Measurements from ENCODE around the gene DGKG. TPM values are rescaled to one million over a fixed set of nuclear protein-coding genes. Genes with fewer than 3 reads are reported as not detected.

Gene DGKG
- polyA plus RNA-seq, 1 donor (not counting 4 experiments of a cell fraction or from before 2014, with no cell fraction given): 0.22 TPM

DNA sequence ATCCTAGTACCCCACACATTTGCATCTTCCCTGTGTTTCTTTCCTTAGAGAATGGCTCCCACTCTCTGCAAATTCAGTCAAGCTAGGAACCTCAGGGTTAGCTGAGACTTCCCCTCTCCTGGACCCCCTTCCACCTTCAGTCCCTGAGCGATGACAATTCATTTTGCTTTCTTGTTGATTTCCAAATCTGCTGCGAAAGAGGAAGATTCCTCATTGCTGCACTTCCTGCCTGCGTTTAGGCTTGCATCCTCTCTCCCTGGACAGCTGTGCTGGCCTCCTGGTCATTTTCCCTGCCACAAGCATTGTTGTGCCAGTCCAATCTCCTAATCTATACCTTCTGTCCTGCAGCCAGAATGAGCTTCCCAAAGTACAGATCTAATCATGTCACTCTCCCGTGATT is 12.3 kb upstream of the DGKG start:
- FAIRE-seq: no peak
- dilution Hi-C loops (cut with MboI; ENCODE audit: extremely low pct_ligation_motif_present, low sequenced_read_pairs): no loop called here
- Histone ChIP-seq H3K9ac (ENCODE audit: control insufficient read depth, extremely low read depth, insufficient read depth, low read length) (no peak overlapping the region), H3K9me1 (ENCODE audit: control insufficient read depth, extremely low read depth, insufficient read depth, low read length) (no peaks in the 10 kb centered on the region), H3K9me3 (ENCODE audit: control insufficient read depth, low read depth, low read length) (no peaks in the 10 kb centered on the region), H3K36me3 (ENCODE audit: control insufficient read depth in 2 of 2, extremely low read depth in 1 of 2, insufficient read depth in 2 of 2, low read length in 2 of 2) (no peaks in the 10 kb centered on the region), H3K4me1 (ENCODE audit: control insufficient read depth, extremely low read depth, insufficient read depth, low read length) (no peaks in the 10 kb centered on the region), H3K4me2 (ENCODE audit: control insufficient read depth, extremely low read depth, insufficient read depth, low read depth, low read length) (no peak overlapping the region), H2AFZ (ENCODE audit: control insufficient read depth, low read length) (no peak overlapping the region), H3K79me2 (ENCODE audit: control insufficient read depth, insufficient read depth, low read length) (no peaks in the 10 kb centered on the region), H4K20me1 (ENCODE audit: control insufficient read depth, extremely low read depth, insufficient read depth, low read length) (no peaks in the 10 kb centered on the region), H3K4me3 (ENCODE audit: control insufficient read depth in 2 of 3, extremely low read depth in 1 of 3, insufficient read depth in 2 of 3, low read depth in 1 of 3, low read length in 3 of 3) (no peak overlapping the region), H3K27me3 (ENCODE audit: control insufficient read depth, extremely low read depth, insufficient read depth, low read length) (peaks cover 6% of the 10 kb centered on the region), H3K27ac (ENCODE audit: control insufficient read depth, insufficient read depth, low read length) (no peak overlapping the region)
- DNase-seq (ENCODE audit: low read depth, low spot score): no peak
- TF ChIP-seq, protein P1, sequence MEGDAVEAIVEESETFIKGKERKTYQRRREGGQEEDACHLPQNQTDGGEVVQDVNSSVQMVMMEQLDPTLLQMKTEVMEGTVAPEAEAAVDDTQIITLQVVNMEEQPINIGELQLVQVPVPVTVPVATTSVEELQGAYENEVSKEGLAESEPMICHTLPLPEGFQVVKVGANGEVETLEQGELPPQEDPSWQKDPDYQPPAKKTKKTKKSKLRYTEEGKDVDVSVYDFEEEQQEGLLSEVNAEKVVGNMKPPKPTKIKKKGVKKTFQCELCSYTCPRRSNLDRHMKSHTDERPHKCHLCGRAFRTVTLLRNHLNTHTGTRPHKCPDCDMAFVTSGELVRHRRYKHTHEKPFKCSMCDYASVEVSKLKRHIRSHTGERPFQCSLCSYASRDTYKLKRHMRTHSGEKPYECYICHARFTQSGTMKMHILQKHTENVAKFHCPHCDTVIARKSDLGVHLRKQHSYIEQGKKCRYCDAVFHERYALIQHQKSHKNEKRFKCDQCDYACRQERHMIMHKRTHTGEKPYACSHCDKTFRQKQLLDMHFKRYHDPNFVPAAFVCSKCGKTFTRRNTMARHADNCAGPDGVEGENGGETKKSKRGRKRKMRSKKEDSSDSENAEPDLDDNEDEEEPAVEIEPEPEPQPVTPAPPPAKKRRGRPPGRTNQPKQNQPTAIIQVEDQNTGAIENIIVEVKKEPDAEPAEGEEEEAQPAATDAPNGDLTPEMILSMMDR (optimal IDR thresholded peaks at IDR 0.05 in 1 of 3, IDR thresholded peaks at IDR 0.05 in 1 of 3, conservative IDR thresholded peaks at IDR 0.05 in 1 of 3; ENCODE audit: extremely low read depth in 1 of 3, insufficient read depth in 2 of 3, low read length in 3 of 3): no peak
- TF ChIP-seq EZH2 (IDR thresholded peaks at IDR 0.05; ENCODE audit: low read length): no peak

DNA sequence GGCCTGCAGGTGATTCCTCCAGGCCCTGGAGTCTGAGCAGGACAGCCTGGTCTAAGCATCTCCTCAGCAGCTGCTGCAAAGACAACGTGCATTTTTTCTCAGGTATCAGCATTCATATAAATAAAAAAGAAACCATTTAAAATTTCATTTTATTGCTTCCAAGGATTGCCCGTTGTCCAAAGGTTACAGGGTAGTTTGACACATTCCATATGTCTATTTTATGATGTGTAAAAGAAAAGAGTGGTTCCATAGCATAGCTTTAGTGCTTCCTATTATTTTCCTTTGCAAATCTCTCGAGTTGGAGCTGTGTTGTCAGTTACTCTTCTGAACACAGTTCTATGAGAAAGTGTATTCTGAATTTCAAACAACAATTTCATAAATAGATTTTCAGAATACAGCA is 7.2 kb upstream of the DGKG start:
- FAIRE-seq: no peak
- dilution Hi-C loops (cut with MboI; ENCODE audit: extremely low pct_ligation_motif_present, low sequenced_read_pairs): no loop called here

More for the DNA sequence above, 7.2 kb upstream of the DGKG start:
- Histone ChIP-seq H3K4me2 (ENCODE audit: control insufficient read depth, extremely low read depth, insufficient read depth, low read depth, low read length) (no peak overlapping the region), H3K36me3 (ENCODE audit: control insufficient read depth in 2 of 2, extremely low read depth in 1 of 2, insufficient read depth in 2 of 2, low read length in 2 of 2) (no peaks in the 10 kb centered on the region), H3K27ac (ENCODE audit: control insufficient read depth, insufficient read depth, low read length) (no peak overlapping the region), H4K20me1 (ENCODE audit: control insufficient read depth, extremely low read depth, insufficient read depth, low read length) (no peaks in the 10 kb centered on the region), H3K79me2 (ENCODE audit: control insufficient read depth, insufficient read depth, low read length) (no peaks in the 10 kb centered on the region), H3K27me3 (ENCODE audit: control insufficient read depth, extremely low read depth, insufficient read depth, low read length) (peaks cover 29% of the 10 kb centered on the region), H3K9ac (ENCODE audit: control insufficient read depth, extremely low read depth, insufficient read depth, low read length) (no peak overlapping the region), H2AFZ (ENCODE audit: control insufficient read depth, low read length) (no peak overlapping the region), H3K9me1 (ENCODE audit: control insufficient read depth, extremely low read depth, insufficient read depth, low read length) (no peaks in the 10 kb centered on the region), H3K4me3 (ENCODE audit: control insufficient read depth in 2 of 3, extremely low read depth in 1 of 3, insufficient read depth in 2 of 3, low read depth in 1 of 3, low read length in 3 of 3) (no peak overlapping the region), H3K4me1 (ENCODE audit: control insufficient read depth, extremely low read depth, insufficient read depth, low read length) (no peaks in the 10 kb centered on the region), H3K9me3 (ENCODE audit: control insufficient read depth, low read depth, low read length) (no peaks in the 10 kb centered on the region)
- DNase-seq (ENCODE audit: low read depth, low spot score): no peak
- TF ChIP-seq EZH2 (IDR thresholded peaks at IDR 0.05; ENCODE audit: low read length): no peak
- TF ChIP-seq, protein P1 (optimal IDR thresholded peaks at IDR 0.05 in 1 of 3, IDR thresholded peaks at IDR 0.05 in 1 of 3, conservative IDR thresholded peaks at IDR 0.05 in 1 of 3; ENCODE audit: extremely low read depth in 1 of 3, insufficient read depth in 2 of 3, low read length in 3 of 3): no peak

Measured in keratinocyte (primary cell).